Measurements from ENCODE around the gene POLR1B. TPM values are rescaled to one million over a fixed set of nuclear protein-coding genes. Genes with fewer than 3 reads are reported as not detected.
"Not testable (repeated sequence)": the region's sequence is repeated elsewhere in the genome, so short reads cannot be mapped to it uniquely, and the experiment has no call there.

POLR1B gene
- total and polyA plus RNA-seq, 4 experiments from 2014 or later: 18.4 to 31.3 (median 27.5) TPM

- not testable (repeated sequence) for H3K27me3 ChIP-seq (ENCODE audit: insufficient read depth, low read length); H3K27me3 Mint-ChIP-seq; H3K36me3 Mint-ChIP-seq; H3K9me3 Mint-ChIP-seq; H3K36me3 ChIP-seq (ENCODE audit: insufficient read depth, low read length); H3K4me1 ChIP-seq (ENCODE audit: insufficient read depth, low read length); H3K4me1 Mint-ChIP-seq; H3K4me3 Mint-ChIP-seq; H3K4me3 ChIP-seq (ENCODE audit: low read length in 2 of 2); H3K27ac ChIP-seq (ENCODE audit: low read depth, low read length); H3K9me3 ChIP-seq (ENCODE audit: control insufficient read depth in 1 of 2, low read length in 2 of 2)
- intact Hi-C loops (cut with micrococcal nuclease): loop anchor here (5.0 kb wide), 1 partner anchor 244 kb away; the partner anchor contains the start of gene ZC3H8
- POLR2A ChIA-PET (ENCODE audit: partially characterized antibody): interaction anchor here (0.6 kb wide), 2 partner anchors 20 to 21 kb away, joined by 3 to 4 read pairs; no protein-coding TSS in a partner anchor
- peak overlapping the region in 1 of 7 donors; percentile 81 for H3K27ac Mint-ChIP-seq
- peak; percentile 43 to 50 (median 46) for DNase-seq
- CTCF ChIA-PET (ENCODE audit: partially characterized antibody): interaction anchor here (0.6 to 3.6 kb wide), 8 partner anchors 14 to 242 kb away, joined by 3 to 40 read pairs (median 4); partner anchors contain the start of gene RGPD8
Measured at GRCh38 chr2:112500850-112501484, 41.3 kb upstream of the POLR1B start.

GRCh38 chr2:112509239-112509998 lies 32.8 kb upstream of the POLR1B start:
- CTCF ChIA-PET (ENCODE audit: partially characterized antibody): interaction anchor here (0.9 kb wide), 1 partner anchor 26 kb away, joined by 3 read pairs; no protein-coding TSS in a partner anchor
- Mint-ChIP-seq H3K36me3 (peaks cover 12 to 18% of the 10 kb centered on the region in 2 donors), H3K4me1 (peaks cover 5 to 11% (median 6%) of the 10 kb centered on the region in 4 donors), H3K27ac (peak overlapping the region in 2 of 7 donors; percentile 30 to 47), H3K4me3 (peak overlapping the region in 3 of 8 donors; percentile 5 to 72 (median 47))
- H3K4me1 ChIP-seq (ENCODE audit: insufficient read depth, low read length); H3K4me3 ChIP-seq (ENCODE audit: low read length in 2 of 2); H3K27me3 ChIP-seq (ENCODE audit: insufficient read depth, low read length); H3K36me3 ChIP-seq (ENCODE audit: insufficient read depth, low read length); H3K27me3 Mint-ChIP-seq; H3K9me3 ChIP-seq (ENCODE audit: control insufficient read depth in 1 of 2, low read length in 2 of 2); intact Hi-C loops (cut with micrococcal nuclease); POLR2A ChIA-PET (ENCODE audit: partially characterized antibody); H3K27ac ChIP-seq (ENCODE audit: low read depth, low read length); H3K9me3 Mint-ChIP-seq: not testable (repeated sequence)
- DNase-seq: peak in 1 of 5 donors; percentile 1

DNA sequence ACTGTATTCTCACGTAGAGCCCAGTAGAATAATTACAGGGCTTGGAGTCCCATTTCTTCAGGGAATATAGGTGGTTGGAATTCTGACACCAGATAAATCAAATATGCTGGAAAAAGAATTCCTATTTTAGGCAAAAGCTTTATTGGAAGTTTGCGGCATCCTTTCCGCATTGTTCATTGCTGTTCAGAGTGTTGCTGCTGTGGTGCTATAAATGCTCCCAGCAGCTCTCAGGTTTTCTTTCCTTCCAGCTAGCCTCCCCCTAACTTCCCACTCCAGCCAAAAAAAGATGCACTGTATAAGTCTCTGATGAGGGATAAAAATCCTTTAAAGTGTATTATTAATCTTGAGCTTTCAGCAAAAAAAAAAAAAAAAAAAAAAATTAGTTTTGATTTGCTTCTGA lies 25.5 kb upstream of the POLR1B start:
- POLR2A ChIA-PET (ENCODE audit: partially characterized antibody): no interaction called here

GRCh38 chr2:112518807-112519206 lies 23.5 kb upstream of the POLR1B start:
- H3K27me3 ChIP-seq (ENCODE audit: insufficient read depth, low read length): no peaks in the 10 kb centered on the region
- H3K4me3 Mint-ChIP-seq: no peak overlapping the region
- intact Hi-C loops (cut with micrococcal nuclease): no loop called here
- H3K27ac Mint-ChIP-seq: no peak overlapping the region
- H3K4me3 ChIP-seq (ENCODE audit: low read length in 2 of 2): no peak overlapping the region
- H3K36me3 Mint-ChIP-seq: peaks cover 46 to 68% of the 10 kb centered on the region in 2 donors
- no peak for DNase-seq
- peaks cover 0 to 1% (median 0%) of the 10 kb centered on the region in 4 donors for H3K4me1 Mint-ChIP-seq
- no peak overlapping the region for H3K27ac ChIP-seq (ENCODE audit: low read depth, low read length)
- H3K36me3 ChIP-seq (ENCODE audit: insufficient read depth, low read length): peaks cover 29% of the 10 kb centered on the region
- H3K27me3 Mint-ChIP-seq: no peaks in the 10 kb centered on the region
- no peaks in the 10 kb centered on the region for H3K9me3 ChIP-seq (ENCODE audit: control insufficient read depth in 1 of 2, low read length in 2 of 2)
- ChIA-PET CTCF (ENCODE audit: partially characterized antibody) (interaction anchor here (0.9 kb wide), 1 partner anchor 38 kb away, joined by 3 read pairs; no protein-coding TSS in a partner anchor), POLR2A (ENCODE audit: partially characterized antibody) (no interaction called here)
- no peaks in the 10 kb centered on the region for H3K4me1 ChIP-seq (ENCODE audit: insufficient read depth, low read length)
- peaks cover 0 to 8% (median 0%) of the 10 kb centered on the region in 8 donors for H3K9me3 Mint-ChIP-seq

More for the DNA sequence above, 25.5 kb upstream of the POLR1B start:
- Mint-ChIP-seq H3K27me3 (no peaks in the 10 kb centered on the region), H3K36me3 (peaks cover 30 to 56% of the 10 kb centered on the region in 2 donors), H3K4me3 (no peak overlapping the region), H3K4me1 (peaks cover 0 to 2% (median under 1%) of the 10 kb centered on the region in 4 donors), H3K9me3 (peaks cover 0 to 8% (median 0%) of the 10 kb centered on the region in 8 donors), H3K27ac (peak overlapping the region in 1 of 7 donors; percentile 22)
- CTCF ChIA-PET (ENCODE audit: partially characterized antibody): no interaction called here
- Histone ChIP-seq H3K4me3 (ENCODE audit: low read length in 2 of 2) (no peak overlapping the region), H3K9me3 (ENCODE audit: control insufficient read depth in 1 of 2, low read length in 2 of 2) (no peaks in the 10 kb centered on the region), H3K27me3 (ENCODE audit: insufficient read depth, low read length) (no peaks in the 10 kb centered on the region), H3K4me1 (ENCODE audit: insufficient read depth, low read length) (no peaks in the 10 kb centered on the region), H3K27ac (ENCODE audit: low read depth, low read length) (no peak overlapping the region), H3K36me3 (ENCODE audit: insufficient read depth, low read length) (peaks cover 27% of the 10 kb centered on the region)
- no peak for DNase-seq
- intact Hi-C loops (cut with micrococcal nuclease): no loop called here

DNA sequence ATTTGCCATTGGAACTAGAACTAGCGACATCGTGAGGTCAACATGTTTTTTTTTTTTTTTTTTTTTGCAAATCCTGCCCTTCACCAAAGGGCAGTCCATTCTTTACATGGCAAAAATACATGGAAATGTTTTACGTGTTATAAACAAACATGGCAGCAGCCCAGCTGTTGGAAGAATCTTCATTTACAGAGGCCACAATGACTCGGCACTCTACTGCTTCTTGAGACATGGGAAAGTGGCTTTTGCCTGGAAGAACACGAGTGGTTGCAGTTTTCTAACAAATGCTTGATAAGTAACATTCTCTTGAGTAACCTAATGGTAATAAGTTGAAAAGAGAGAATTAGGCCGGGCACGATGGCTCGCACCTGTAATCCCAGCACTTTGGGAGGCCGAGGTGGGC lies 22.8 kb upstream of the POLR1B start:
- no peak for DNase-seq
- Mint-ChIP-seq H3K36me3 (peaks cover 49 to 66% of the 10 kb centered on the region in 2 donors), H3K27me3 (no peaks in the 10 kb centered on the region), H3K9me3 (peaks cover 0 to 8% (median 0%) of the 10 kb centered on the region in 8 donors), H3K4me1 (peaks cover 0 to 1% (median 0%) of the 10 kb centered on the region in 4 donors), H3K27ac (no peak overlapping the region), H3K4me3 (no peak overlapping the region)
- intact Hi-C loops (cut with micrococcal nuclease): no loop called here
- peaks cover 28% of the 10 kb centered on the region for H3K36me3 ChIP-seq (ENCODE audit: insufficient read depth, low read length)
- POLR2A ChIA-PET (ENCODE audit: partially characterized antibody): no interaction called here
- no peak overlapping the region for H3K4me3 ChIP-seq (ENCODE audit: low read length in 2 of 2)
- no peaks in the 10 kb centered on the region for H3K4me1 ChIP-seq (ENCODE audit: insufficient read depth, low read length)
- no peaks in the 10 kb centered on the region for H3K9me3 ChIP-seq (ENCODE audit: control insufficient read depth in 1 of 2, low read length in 2 of 2)
- no peak overlapping the region for H3K27ac ChIP-seq (ENCODE audit: low read depth, low read length)
- H3K27me3 ChIP-seq (ENCODE audit: insufficient read depth, low read length): no peaks in the 10 kb centered on the region
- CTCF ChIA-PET (ENCODE audit: partially characterized antibody): interaction anchor here (0.9 kb wide), 1 partner anchor 39 kb away, joined by 3 read pairs; no protein-coding TSS in a partner anchor

DNA sequence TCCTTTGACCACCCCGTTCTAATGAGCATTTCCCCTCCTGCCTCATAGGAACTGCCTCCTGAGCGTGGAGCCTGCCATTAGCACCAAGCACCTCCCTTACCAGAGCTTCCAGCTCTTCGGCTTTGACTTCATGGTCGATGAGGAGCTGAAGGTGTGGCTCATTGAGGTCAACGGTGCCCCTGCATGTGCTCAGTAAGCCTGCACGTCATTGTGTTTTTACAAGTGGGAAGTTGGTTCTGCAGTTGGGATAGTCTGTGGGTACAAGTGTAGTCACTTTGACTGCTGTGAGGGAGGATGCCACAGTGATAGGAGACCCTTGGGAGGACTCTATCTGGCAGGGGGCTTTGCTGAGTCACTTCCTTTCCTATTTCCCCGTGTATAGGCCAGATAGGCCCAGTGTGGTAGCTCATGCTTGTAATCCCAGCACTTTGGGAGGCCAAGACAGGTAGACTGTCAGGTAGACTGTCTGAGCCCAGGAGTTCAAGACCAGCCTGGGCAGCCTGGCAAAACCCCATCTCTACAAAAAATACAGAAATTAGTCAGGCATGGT lies 22.0 kb upstream of the POLR1B start:
- no peaks in the 10 kb centered on the region for H3K27me3 ChIP-seq (ENCODE audit: insufficient read depth, low read length)
- no peak overlapping the region for H3K27ac Mint-ChIP-seq
- H3K36me3 ChIP-seq (ENCODE audit: insufficient read depth, low read length): peaks cover 25% of the 10 kb centered on the region
- H3K4me3 Mint-ChIP-seq: no peak overlapping the region
- no peak overlapping the region for H3K4me3 ChIP-seq (ENCODE audit: low read length in 2 of 2)
- H3K27ac ChIP-seq (ENCODE audit: low read depth, low read length): no peak overlapping the region
- peaks cover 0 to 3% (median 0%) of the 10 kb centered on the region in 8 donors for H3K9me3 Mint-ChIP-seq
- intact Hi-C loops (cut with micrococcal nuclease): no loop called here
- no peaks in the 10 kb centered on the region for H3K4me1 ChIP-seq (ENCODE audit: insufficient read depth, low read length)
- no peaks in the 10 kb centered on the region for H3K9me3 ChIP-seq (ENCODE audit: control insufficient read depth in 1 of 2, low read length in 2 of 2)
- H3K36me3 Mint-ChIP-seq: peaks cover 47 to 59% of the 10 kb centered on the region in 2 donors
- no peak for DNase-seq
- ChIA-PET CTCF (ENCODE audit: partially characterized antibody) (interaction anchor here (1.3 kb wide), 1 partner anchor 23 kb away, joined by 3 read pairs; no protein-coding TSS in a partner anchor), POLR2A (ENCODE audit: partially characterized antibody) (no interaction called here)
- no peaks in the 10 kb centered on the region for H3K27me3 Mint-ChIP-seq
- peaks cover 0 to 1% (median 0%) of the 10 kb centered on the region in 4 donors for H3K4me1 Mint-ChIP-seq

GRCh38 chr2:112523291-112523777 lies 18.9 kb upstream of the POLR1B start:
- no peak overlapping the region for H3K4me3 Mint-ChIP-seq
- POLR2A ChIA-PET (ENCODE audit: partially characterized antibody): no interaction called here
- no peaks in the 10 kb centered on the region for H3K9me3 ChIP-seq (ENCODE audit: control insufficient read depth in 1 of 2, low read length in 2 of 2)

More at GRCh38 chr2:112523291-112523777, 18.9 kb upstream of the POLR1B start:
- H3K27ac ChIP-seq (ENCODE audit: low read depth, low read length): no peak overlapping the region
- no peak overlapping the region for H3K4me3 ChIP-seq (ENCODE audit: low read length in 2 of 2)
- no peaks in the 10 kb centered on the region for H3K27me3 ChIP-seq (ENCODE audit: insufficient read depth, low read length)
- no peaks in the 10 kb centered on the region for H3K4me1 ChIP-seq (ENCODE audit: insufficient read depth, low read length)
- no peak overlapping the region for H3K27ac Mint-ChIP-seq
- CTCF ChIA-PET (ENCODE audit: partially characterized antibody): no interaction called here
- peaks cover 56 to 64% of the 10 kb centered on the region in 2 donors for H3K36me3 Mint-ChIP-seq
- intact Hi-C loops (cut with micrococcal nuclease): no loop called here
- peaks cover 0 to 1% (median 0%) of the 10 kb centered on the region in 4 donors for H3K4me1 Mint-ChIP-seq
- no peak for DNase-seq
- H3K36me3 ChIP-seq (ENCODE audit: insufficient read depth, low read length): peaks cover 25% of the 10 kb centered on the region
- H3K27me3 Mint-ChIP-seq: no peaks in the 10 kb centered on the region
- H3K9me3 Mint-ChIP-seq: no peaks in the 10 kb centered on the region

All from CD4-positive, alpha-beta memory T cell (primary cell).